ENCODE data around the gene ASB10.
A peak's percentile ranks its signal among the peaks of the same experiment; 100 is the strongest.

The ASB10 gene

GRCh38 chr7:151175047-151175792 is 11.8 kb downstream of the ASB10 start:
- no peak for DNase-seq (ENCODE audit: low read depth)
- H3K4me3 ChIP-seq (ENCODE audit: low read depth, low read length) = no peak overlapping the region
- no peak for TF ChIP-seq CTCF (IDR thresholded peaks at IDR 0.05; ENCODE audit: low read depth, low read length, missing control alignments)

GRCh38 chr7:151174246-151175046 is 12.6 kb downstream of the ASB10 start:
- DNase-seq (ENCODE audit: low read depth) = no peak
- no peak overlapping the region for H3K4me3 ChIP-seq (ENCODE audit: low read depth, low read length)
- no peak for TF ChIP-seq CTCF (IDR thresholded peaks at IDR 0.05; ENCODE audit: low read depth, low read length, missing control alignments)

GRCh38 chr7:151173386-151174245 is 13.4 kb downstream of the ASB10 start:
- no peak for DNase-seq (ENCODE audit: low read depth)
- no peak overlapping the region for H3K4me3 ChIP-seq (ENCODE audit: low read depth, low read length)
- no peak for TF ChIP-seq CTCF (IDR thresholded peaks at IDR 0.05; ENCODE audit: low read depth, low read length, missing control alignments)

GRCh38 chr7:151172273-151173141 is 14.5 kb downstream of the ASB10 start:
- DNase-seq (ENCODE audit: low read depth) = peak; percentile 4
- TF ChIP-seq CTCF (IDR thresholded peaks at IDR 0.05; ENCODE audit: low read depth, low read length, missing control alignments) = peak; percentile 100
- no peak overlapping the region for H3K4me3 ChIP-seq (ENCODE audit: low read depth, low read length)

GRCh38 chr7:151168787-151169162 is 18.3 kb downstream of the ASB10 start:
- no peak overlapping the region for H3K4me3 ChIP-seq (ENCODE audit: low read depth, low read length)
- TF ChIP-seq CTCF (IDR thresholded peaks at IDR 0.05; ENCODE audit: low read depth, low read length, missing control alignments) = no peak
- no peak for DNase-seq (ENCODE audit: low read depth)
